ENCODE measurements around the gene TPP1. TPM values are rescaled to one million over a fixed set of nuclear protein-coding genes. Genes with fewer than 3 reads are reported as not detected.

Gene TPP1
- total and polyA plus RNA-seq, 9 of the 15 experiments (the other 6 are each of a cell fraction or from before 2014, with no cell fraction given), result 7.5 to 75.8 (median 15.7) TPM

DNA sequence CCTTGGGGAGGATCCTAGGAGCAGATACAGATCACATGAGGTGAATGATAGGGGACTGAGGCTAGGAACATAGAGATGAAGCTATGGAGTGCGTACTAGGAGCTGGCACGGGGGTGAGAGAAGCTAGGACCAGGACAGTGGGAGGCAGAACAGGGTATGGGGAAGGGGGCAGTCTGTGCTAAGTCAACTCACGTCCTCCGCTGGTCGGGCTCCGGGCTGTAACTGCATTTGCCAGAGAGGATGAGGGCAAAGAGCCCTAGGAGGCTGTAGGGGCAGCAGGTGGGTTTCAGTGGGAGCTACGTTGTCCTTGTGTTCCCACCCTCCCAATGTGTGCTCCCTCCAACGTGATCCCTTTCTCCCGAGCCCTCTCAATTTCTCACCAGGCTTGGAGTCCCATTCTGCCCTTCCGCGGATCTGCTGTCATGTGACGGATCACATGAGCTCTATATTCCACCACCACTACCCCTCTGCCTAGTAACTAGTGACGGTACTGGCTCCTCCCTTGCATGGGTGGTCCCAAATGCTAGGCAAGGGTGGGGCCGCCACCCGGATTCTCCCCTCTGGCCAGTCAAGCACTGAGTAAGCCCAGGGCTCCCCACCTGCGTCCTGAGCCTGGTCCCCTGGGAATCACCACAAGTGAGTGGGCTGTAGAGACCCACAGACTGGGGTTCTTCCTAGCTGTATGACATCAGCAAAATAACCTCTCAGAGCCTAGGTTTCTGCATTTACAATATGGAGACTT lies at the start of gene TPP1 (continued):
- no peak for TF ChIP-seq BRF1 (IDR thresholded peaks at IDR 0.05; ENCODE audit: borderline replicate concordance, extremely low read depth, insufficient read length)
- TF ChIP-seq ZKSCAN3 (CRISPR knock-in tag; IDR thresholded peaks at IDR 0.05), result no peak
- TF ChIP-seq ARID1B (IDR thresholded peaks at IDR 0.05), result no peak
- no peak for TF ChIP-seq CEBPB (tag; IDR thresholded peaks at IDR 0.05)
- peak; percentile 84; the same call in 1 of the 2 replicates for TF ChIP-seq MED1 (CRISPR knock-in tag; IDR thresholded peaks at IDR 0.05; ENCODE audit: borderline replicate concordance)
- TF ChIP-seq ZFP1 (CRISPR knock-in tag; IDR thresholded peaks at IDR 0.05), result 0 out of 2 replicates have a peak, but pooled peaks have one; percentile 18
- TF ChIP-seq, protein P1, sequence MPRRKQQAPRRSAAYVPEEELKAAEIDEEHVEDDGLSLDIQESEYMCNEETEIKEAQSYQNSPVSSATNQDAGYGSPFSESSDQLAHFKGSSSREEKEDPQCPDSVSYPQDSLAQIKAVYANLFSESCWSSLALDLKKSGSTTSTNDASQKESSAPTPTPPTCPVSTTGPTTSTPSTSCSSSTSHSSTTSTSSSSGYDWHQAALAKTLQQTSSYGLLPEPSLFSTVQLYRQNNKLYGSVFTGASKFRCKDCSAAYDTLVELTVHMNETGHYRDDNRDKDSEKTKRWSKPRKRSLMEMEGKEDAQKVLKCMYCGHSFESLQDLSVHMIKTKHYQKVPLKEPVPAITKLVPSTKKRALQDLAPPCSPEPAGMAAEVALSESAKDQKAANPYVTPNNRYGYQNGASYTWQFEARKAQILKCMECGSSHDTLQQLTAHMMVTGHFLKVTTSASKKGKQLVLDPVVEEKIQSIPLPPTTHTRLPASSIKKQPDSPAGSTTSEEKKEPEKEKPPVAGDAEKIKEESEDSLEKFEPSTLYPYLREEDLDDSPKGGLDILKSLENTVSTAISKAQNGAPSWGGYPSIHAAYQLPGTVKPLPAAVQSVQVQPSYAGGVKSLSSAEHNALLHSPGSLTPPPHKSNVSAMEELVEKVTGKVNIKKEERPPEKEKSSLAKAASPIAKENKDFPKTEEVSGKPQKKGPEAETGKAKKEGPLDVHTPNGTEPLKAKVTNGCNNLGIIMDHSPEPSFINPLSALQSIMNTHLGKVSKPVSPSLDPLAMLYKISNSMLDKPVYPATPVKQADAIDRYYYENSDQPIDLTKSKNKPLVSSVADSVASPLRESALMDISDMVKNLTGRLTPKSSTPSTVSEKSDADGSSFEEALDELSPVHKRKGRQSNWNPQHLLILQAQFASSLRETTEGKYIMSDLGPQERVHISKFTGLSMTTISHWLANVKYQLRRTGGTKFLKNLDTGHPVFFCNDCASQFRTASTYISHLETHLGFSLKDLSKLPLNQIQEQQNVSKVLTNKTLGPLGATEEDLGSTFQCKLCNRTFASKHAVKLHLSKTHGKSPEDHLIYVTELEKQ (CRISPR knock-in tag; IDR thresholded peaks at IDR 0.05), result no peak
- TF ChIP-seq RB1 (IDR thresholded peaks at IDR 0.05; ENCODE audit: low read depth), result 0 out of 2 replicates have a peak, but pooled peaks have one; percentile 32
- TF ChIP-seq ZNF696 (CRISPR knock-in tag; conservative IDR thresholded peaks at IDR 0.05), result no peak
- TF ChIP-seq GTF2E2 (tag; IDR thresholded peaks at IDR 0.05), result no peak
- TF ChIP-seq NRF1 (conservative IDR thresholded peaks at IDR 0.05 in 1 of 2, IDR thresholded peaks at IDR 0.05 in 1 of 2), result 0 out of 4 replicates have a peak, but pooled peaks of 1 of the 2 experiments have one; percentile 13
- TF ChIP-seq, protein P2, sequence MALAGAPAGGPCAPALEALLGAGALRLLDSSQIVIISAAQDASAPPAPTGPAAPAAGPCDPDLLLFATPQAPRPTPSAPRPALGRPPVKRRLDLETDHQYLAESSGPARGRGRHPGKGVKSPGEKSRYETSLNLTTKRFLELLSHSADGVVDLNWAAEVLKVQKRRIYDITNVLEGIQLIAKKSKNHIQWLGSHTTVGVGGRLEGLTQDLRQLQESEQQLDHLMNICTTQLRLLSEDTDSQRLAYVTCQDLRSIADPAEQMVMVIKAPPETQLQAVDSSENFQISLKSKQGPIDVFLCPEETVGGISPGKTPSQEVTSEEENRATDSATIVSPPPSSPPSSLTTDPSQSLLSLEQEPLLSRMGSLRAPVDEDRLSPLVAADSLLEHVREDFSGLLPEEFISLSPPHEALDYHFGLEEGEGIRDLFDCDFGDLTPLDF (CRISPR knock-in tag; IDR thresholded peaks at IDR 0.05), result no peak; the same call in 1 of the 2 replicates
- TF ChIP-seq, protein P3, sequence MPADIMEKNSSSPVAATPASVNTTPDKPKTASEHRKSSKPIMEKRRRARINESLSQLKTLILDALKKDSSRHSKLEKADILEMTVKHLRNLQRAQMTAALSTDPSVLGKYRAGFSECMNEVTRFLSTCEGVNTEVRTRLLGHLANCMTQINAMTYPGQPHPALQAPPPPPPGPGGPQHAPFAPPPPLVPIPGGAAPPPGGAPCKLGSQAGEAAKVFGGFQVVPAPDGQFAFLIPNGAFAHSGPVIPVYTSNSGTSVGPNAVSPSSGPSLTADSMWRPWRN (IDR thresholded peaks at IDR 0.05; ENCODE audit: low read depth), result peak; percentile 58; the same call in 1 of the 2 replicates
- no peak for TF ChIP-seq ZNF12 (CRISPR knock-in tag; IDR thresholded peaks at IDR 0.05)
- TF ChIP-seq ZEB2 (IDR thresholded peaks at IDR 0.05), result no peak
- TF ChIP-seq CTBP1 (IDR thresholded peaks at IDR 0.05; ENCODE audit: borderline replicate concordance), result no peak; the same call in 1 of the 2 replicates
- TF ChIP-seq, protein P4, sequence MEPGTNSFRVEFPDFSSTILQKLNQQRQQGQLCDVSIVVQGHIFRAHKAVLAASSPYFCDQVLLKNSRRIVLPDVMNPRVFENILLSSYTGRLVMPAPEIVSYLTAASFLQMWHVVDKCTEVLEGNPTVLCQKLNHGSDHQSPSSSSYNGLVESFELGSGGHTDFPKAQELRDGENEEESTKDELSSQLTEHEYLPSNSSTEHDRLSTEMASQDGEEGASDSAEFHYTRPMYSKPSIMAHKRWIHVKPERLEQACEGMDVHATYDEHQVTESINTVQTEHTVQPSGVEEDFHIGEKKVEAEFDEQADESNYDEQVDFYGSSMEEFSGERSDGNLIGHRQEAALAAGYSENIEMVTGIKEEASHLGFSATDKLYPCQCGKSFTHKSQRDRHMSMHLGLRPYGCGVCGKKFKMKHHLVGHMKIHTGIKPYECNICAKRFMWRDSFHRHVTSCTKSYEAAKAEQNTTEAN (CRISPR knock-in tag; IDR thresholded peaks at IDR 0.05), result no peak
- TF ChIP-seq, protein P5, sequence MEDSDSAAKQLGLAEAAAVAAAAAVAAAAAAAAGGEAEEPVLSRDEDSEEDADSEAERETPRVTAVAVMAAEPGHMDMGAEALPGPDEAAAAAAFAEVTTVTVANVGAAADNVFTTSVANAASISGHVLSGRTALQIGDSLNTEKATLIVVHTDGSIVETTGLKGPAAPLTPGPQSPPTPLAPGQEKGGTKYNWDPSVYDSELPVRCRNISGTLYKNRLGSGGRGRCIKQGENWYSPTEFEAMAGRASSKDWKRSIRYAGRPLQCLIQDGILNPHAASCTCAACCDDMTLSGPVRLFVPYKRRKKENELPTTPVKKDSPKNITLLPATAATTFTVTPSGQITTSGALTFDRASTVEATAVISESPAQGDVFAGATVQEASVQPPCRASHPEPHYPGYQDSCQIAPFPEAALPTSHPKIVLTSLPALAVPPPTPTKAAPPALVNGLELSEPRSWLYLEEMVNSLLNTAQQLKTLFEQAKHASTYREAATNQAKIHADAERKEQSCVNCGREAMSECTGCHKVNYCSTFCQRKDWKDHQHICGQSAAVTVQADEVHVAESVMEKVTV (CRISPR knock-in tag; IDR thresholded peaks at IDR 0.05), result no peak
- 0 out of 2 replicates have a peak, but pooled peaks have one; percentile 27 for TF ChIP-seq PML (IDR thresholded peaks at IDR 0.05; ENCODE audit: low read length)
- TF ChIP-seq MTF1 (CRISPR knock-in tag; IDR thresholded peaks at IDR 0.05; ENCODE audit: borderline replicate concordance), result no peak

Data from K562 (cell line).